GM18873 (cell line): ENCODE data around the gene LRG1.

Source experiments
- ATAC-seq: cut with Tn5 transposase; IDR thresholded peaks from one replicate; pipeline ENCODE4 v1.9.1; 2021; ENCODE audit warnings: mild to moderate bottlenecking, moderate library complexity, moderate number of reproducible peaks; ENCODE audit not compliant: unreplicated experiment, low FRiP score

The LRG1 gene, protein sequence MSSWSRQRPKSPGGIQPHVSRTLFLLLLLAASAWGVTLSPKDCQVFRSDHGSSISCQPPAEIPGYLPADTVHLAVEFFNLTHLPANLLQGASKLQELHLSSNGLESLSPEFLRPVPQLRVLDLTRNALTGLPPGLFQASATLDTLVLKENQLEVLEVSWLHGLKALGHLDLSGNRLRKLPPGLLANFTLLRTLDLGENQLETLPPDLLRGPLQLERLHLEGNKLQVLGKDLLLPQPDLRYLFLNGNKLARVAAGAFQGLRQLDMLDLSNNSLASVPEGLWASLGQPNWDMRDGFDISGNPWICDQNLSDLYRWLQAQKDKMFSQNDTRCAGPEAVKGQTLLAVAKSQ

DNA sequence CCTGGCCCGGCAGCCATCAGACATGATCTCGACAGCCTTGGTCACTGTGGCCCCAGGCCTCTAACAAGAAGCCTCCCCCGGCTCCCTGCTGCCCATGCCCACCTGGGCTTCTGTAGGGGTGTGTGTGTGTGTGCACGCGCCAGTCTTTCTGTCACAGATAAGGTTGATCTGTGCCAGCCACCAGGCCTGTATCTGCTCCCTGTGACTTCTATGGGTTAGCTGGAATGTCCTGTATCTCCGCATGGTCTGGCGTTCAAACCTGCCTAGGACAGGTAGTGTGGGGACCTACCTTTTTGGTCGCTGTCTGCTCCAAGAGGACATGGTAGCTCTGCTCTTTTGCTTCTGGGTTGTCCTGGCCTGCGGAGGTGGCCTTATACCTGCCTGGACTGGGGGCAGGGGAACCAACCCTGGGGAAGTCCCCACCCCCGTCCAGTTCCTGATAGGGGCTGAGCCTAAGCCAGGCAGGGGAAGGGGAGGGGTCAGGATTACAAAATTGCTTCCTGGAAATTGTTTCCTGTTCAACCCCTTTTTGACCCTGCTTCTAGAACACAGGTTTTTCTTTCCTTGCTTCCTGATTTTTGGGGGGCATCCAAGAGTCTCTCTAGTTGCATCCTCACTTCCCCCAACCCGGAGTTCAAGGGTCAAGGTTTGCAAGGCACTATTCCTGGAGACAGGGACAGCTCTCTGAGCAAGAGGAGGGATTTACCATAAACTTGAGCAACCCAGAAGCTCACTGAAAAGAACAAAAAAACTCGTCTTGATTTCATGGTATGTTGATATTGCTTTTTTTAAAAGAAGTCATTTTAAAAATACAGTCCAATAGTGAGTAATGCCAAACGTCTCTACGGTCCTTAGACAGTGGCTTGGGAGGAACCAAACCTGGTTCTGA is at the start of gene LRG1:
TSS of gene LRG1 (minus strand) at position 344 of the 889 bp plus-strand sequence. CDS start at position 321, 23 bp downstream.
- no peak for ATAC-seq

DNA sequence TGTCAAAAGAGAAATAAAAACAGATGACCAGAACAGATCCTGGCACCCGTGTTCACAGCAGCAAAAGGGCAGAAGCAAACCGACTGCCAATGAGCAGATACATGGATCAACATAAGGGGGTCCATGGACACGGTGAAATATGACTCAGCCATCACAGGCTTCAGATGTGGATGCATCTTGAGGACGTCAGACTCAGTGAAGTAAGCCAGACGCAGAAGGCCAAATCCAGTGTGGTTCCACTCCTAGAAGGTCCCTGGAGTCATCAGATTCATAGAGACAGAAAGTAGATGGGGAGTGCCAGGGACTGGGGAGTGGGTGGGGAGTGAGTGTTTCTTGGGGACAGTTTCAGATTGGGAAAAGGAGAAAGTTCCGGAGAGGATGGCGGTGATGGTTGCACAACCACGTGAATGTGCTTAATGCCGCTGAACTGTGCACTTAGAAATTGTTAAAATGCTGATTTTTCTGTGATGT is 48.5 kb upstream of the LRG1 start:
- ATAC-seq = no peak

DNA sequence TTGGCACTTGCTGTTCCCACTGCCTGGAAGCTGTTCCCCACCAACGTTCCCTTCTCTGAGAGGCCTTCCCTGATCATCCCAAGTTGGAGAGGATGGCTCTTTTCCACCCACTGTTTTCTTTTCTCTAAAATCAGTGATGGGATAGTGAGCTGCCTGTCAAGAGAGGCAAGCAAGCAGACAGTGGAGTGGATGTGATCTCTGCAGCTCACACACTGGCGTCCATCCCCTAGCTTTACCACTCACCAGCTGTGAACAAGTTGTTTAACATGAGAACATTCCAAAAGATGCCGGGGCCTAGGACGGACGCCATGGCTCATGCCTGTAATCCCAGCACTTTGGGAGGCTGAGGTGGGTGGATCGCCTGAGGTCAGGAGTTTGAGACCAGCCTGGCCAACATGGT is 47.7 kb upstream of the LRG1 start:
- ATAC-seq = no peak

DNA sequence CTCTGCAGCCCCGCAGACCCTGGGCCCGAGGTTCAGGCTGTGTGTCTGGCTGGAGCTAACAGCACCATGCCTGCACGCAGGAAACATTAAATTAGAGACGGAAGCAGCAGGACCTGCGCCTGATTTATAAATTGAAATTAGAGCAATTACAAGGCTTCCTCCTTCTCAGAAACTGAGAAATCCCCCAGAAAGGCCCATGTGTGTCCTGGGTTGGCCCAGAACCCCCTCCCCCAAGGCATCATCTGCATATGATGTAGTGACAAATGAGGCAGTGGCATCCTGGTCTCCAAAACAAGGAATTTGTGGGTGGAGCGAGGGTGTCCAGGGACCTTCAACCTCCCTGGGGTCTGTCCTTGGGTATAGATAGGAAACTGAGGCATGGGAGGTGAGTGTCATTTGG is 46.9 kb upstream of the LRG1 start:
- ATAC-seq = no peak

DNA sequence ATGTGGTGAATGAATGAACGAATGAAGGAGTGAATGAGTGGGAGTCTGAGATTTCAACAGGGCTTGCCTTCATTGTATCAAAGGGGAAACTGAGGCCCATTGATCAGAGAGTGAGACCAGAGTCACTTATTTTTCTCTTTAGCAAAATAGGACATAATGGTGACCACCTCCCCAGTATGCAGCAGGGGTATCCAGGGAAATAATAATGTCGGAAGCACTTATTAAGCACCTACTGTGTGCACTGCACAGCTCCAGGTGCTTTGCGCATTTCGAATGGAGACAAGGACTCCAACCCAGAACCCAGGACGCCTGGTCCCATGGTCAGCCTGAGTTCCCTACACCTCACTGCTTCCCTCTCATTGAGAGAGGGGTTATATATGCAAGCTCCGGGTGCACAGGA is 46.4 kb upstream of the LRG1 start:
- ATAC-seq = no peak

DNA sequence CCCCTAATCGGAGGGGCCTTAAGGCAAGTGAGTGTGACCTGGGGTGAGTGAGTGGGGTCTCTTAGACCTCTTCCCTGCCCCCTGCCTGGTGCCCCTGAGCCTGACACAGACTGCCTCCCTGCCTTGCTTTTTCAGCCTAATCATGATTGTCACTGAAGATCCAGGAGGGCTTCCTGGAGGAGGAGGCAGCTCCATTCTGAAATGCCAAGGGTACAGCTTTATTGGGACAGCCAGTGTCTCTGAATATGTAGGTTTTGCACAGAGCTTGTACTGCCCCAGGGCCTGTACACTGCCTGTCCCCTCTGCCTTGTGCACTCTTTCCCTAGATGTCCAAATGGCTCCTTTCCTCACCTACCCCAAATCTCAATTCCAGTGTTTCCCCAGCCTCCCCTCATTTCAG is 45.7 kb upstream of the LRG1 start:
- no peak for ATAC-seq

DNA sequence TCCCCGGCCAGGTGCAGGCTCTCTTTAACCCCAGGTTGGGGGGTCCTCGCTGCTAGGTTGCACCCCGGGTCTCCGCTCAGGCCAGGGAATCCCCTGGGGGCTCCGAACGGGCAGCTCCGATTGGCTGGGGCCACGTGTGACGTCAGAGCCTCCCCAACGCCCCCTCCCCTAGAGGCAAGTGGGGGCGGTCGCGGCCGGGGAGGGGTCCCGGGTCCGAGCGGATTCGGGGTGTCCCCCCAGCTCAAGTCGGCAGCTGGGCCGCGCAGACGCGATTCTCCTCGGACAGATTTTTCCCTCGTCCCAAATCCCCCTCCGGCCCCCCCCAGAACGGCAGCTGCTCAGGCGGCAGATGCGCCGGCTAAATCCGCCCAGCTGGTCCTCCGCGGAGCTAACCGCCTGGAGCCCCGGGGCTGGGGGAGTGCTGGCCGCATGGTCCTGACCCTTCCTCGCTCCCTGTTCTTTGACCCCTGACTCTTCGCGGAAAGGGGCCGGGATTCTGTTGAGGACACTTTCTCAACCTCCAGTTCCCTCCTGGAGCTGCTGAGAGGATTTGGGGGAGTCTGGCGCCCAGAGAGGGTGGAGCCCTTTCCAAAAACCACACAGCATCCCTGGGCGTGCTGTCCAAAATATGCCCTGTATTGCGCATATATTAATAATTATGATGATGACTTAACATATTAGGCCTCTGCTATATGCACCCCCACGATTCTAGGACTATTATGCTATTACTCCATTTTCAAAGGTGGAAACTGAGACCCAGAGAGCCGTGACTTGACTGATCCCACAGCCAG is 45.0 kb upstream of the LRG1 start:
- no peak for ATAC-seq

DNA sequence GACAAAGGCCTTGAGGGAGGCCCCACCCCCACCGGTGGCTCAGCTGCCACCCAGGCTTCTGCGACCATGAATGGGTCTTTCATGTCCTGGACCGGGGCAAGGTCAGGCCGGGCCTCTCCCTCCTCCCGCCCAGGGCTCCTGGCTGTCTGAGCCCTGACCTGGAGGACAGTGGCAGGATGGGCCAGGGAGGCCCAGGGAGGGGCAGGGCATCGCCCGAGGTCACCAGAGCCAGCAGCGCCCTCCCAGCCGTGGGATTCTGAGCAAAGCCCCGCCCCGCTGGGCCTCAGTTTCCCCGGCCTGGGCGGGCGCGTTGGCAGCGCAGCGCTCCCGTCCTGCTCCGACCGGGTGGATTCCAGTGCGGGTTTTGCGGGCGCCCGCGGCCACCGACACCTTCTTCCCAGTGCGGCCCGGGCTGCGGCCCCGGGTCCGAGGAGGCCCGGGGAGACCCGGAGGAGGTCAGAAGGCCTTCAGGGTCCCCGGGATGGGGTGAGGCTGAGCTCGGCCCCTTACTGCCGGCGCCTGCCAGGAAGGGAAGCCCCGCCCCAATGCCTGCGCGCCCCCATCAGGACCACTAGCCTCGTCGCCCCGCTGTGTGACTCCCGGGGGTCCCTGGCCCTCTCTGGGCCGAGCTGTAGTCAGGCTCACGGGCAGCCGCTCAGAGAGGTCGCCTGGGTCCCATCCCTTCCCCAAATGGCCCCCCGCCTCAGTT is 44.3 kb upstream of the LRG1 start:
- ATAC-seq = no peak

DNA sequence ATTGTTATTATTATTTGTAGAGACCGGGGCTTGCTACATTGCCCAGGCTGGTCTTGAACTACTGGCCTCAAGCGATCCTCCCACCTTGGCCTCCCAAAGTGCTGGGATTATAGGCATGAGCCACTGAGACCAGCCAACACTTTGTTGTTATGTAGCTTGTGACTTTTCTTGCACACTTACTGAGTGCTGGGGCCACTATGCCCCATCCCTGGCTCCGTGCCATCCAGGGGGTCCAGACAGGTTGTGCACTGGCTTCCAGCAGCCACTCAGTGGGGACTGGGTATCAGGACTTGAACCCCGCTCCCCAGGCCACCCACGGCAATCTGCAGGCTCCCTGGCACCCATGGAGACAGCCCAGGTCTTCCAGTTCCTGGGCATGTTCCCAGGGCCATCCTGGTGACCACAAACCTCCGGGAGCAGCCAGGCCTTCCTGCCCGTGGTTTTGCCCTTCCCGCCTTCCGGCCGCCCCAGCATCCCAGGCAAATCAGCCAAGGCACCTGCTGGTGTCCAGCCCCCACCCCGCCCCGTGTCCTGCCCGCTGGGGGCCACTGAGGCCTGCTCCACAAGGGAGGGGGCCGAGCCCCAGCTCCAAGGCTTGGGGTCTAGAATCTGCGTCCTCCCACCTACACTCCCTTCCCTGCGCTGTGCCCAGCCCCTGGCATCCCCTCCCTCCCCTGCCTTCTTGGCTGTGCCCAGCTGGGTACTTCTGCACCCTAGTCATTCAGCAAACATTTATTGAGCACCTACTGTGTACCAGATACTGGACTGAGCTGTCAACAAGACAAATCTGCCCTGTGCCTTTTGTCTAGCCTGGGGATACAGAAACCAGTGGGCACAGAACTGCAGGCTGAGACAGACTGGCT is 43.4 kb upstream of the LRG1 start:
- no peak for ATAC-seq

DNA sequence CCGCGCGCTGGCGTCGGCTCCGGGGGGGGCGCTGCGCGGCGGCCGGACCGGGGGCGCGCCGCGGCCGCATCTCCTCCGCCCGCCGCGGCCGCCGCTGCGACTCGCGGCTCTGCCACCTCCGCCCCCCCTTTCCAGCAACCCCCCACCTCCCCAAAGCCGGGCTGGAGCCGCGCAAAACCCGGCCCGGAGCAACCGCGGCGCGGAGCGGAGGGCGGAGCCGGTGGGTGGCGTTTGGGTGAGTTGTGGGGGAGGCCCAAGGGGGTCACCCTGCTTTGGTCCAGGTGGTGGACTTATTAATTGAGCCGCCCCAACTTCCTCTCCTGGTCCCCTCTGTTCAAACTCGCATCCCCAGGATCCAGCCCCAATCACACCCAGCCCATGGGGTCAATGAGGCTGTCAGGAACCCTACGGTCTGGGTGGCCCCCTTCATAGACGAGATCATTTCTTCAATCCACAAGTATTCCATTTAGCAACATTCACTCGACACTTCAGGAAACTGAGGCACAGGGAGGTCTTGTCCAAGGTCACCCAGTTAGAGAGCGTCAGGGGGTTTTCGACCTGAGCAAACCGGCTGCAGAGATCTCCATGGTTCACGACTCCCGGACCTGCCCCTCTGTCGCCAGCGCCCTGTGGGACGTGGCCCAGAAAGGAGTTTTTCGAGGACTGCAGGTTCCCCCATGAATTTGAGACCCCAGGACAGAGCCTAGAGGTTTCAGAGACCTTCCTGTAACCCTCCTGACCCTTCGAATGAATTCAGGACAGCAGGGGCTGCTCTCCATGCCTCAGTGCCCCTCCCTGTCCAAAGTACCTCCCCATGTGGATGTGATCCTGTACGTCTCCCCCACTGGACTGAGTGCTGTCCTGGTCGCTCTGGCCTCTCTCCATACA is 42.1 kb upstream of the LRG1 start:
- ATAC-seq = no peak

DNA sequence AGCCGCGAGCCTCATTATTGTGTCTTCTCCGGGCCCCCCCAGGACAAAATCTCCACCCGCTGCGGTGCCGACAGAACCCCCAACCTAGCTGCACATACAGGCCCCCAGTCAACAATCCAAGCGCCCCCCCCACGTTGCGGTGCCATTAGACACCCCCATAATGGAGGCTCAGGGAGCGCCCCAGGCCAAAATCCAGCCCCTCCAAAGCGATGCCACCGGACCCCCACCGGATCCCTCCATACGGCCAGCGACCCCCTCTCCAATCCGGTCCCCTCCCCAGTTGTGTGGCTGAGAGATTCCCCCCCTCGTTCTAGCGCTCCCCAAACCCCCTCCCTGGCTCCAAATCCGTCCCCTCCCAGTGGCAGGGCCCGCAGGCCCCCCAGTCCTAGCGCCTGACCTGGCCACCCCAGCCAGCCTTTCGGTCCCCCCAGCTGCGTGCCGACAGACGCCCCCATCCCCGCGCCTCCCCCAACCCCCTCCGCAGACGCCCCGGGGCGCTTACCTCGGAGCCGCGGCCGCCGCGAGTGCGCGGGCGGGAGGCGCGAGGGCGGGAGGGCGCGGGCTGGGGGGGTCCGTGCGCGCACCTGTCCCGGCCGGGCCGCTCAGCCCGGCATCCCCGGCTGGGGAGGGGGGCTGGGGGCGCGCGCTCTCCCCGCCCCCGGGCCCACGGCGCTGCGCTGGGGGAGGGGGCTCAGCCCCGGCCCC is 41.3 kb upstream of the LRG1 start:
- no peak for ATAC-seq

DNA sequence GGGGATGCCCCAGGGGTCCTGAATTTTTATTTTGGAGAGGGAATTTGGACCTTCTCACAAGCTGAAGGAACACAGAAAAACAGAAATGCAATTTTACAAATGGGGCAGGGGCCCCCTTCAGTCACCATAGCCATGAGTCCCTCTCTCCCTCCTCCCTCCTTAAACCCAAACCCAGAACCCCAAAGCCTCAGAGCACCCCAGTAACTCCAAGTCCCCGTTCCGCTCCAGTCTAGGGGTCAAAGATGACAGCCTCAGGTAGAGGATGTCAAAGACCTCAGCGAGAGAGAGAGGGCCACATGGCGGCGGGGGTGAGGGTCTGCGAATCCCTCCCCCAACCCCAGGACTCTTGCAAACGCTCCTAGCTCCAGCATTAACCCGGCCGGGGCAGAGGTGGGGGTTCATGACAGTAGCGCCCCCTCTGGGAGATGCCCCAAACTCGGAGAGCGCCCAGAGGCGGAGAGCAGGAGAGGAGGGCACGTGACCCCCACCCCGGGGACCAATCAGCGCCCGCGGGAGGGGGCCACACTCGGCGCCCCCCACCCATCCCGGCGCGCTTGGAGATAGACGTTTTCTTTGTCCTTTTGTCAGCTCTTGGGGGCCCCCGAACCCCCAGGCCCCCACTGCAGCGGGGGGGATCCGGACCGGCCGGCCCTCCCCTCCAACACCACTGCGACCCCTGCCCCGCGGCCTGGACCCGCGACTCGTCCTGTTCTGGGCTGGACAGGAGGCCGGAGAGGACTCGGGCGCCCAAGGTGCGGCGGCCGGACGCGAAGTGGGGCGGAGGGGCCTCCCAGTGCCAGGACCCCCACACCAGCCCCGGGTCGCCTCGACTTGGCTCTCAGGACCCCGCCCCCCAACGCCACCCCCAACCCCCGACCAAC is 40.4 kb upstream of the LRG1 start:
- no peak for ATAC-seq

DNA sequence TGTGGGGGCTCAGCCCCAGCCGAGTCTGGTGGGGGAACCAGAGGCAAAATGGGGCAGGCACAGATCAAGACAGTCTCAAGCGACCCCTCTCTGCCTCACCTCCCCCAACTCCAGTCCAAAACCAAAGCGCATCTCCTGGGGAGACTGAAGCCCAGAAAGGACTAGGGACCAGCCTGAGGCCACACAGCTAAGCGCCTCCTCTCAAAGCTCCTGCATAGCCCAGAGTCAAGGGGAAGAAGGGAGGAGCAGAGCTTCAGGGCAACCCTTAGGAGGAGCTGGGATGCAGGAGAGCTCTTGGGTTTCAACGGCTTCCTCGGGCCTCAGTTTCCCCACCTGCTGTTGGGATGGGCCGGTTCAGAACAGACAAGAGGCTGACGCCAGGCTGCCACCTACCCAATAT is 39.6 kb upstream of the LRG1 start:
- ATAC-seq = no peak

DNA sequence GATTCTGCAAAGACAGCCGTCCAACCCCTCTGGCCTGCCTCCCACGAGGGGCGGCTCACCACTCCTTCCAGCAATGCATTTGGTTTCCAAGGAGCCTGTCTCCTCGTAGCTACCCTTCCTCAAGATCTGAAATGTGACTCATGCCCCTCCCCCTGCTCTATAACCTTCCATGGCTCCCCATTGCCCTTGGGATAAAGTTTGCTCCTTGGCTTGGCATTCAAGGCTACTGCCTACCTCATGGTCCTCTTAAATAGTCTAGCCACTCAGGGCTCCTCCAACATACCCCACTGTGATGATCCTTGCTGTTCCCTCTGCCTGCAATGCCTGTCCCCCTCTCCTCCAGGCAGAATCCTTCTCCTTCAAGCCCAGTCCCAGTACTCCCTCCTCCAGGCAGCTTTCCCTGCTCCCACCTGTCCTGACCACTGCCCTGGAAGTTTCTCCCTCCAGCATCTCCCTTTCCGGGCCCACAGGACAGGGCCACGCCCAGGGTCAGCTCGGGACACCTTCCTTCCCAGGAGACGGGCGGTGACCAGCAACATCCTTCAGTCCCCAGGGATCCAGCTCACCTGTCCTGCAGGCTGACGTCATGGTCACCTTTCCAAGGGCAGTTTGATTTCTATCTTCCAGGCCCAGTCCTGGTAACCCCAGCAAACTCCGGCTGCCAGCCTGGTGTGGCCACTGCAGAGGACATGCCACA is 38.9 kb upstream of the LRG1 start:
- ATAC-seq = no peak

DNA sequence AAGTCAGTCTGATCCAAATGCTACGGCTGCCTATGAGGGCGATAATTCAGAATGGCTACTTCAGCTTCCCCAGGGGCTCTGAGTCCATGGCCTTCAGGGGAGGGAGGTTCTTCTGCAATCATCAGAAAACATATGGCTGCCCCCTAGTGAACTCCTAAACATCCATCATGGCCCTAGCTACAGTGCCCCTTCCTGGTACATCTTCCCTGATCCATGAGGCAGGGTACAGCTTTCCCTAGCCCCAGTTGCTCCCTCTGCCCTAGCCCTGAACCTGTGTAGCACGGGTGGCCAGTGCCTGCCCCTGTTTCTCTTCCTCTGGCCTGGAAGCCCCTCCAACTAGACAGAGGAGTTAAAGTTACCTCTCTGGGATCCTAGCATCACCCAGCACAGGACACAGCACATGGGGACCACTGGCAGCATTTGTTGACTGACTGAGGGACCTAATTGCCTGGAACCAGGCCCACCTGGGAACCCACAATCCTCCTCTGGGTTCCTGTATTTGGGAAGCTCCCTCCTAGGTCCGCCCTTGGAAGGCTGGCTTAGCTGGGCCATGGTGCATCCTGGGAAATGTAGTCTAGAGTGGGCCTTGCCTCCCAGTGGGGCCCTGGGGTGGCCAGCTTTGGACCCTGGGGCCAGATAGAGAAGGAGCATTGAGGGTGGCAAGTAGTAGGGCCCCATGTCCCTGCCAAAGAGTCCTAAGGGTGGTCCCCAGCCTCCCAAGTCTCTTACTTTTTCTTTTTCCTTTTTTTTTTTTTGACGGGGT is 37.4 kb upstream of the LRG1 start:
- ATAC-seq = no peak
